Sigmoid colon (tissue), 4 donors: ENCODE measurements around the gene AMACR.

ENCODE experiments used
- CTCF ChIP-seq, 4 experiments: fragments of 450-650 bp in 3 of 4; fragments of 200-600 bp in 1 of 4; IDR thresholded peaks; one replicate each; pipeline ENCODE4 v1.5.1; 2016 to 2019; ENCODE audit warnings: antibody characterized with exemption in 4 of 4, mild to moderate bottlenecking in 3 of 4, moderate library complexity in 2 of 4
- EP300 ChIP-seq, 4 donors: sonication (generic); formaldehyde crosslinking; IDR thresholded peaks; one replicate each; pipeline ENCODE4 v1.6.1; 2017; ENCODE audit warnings: antibody characterized with exemption in 4 of 4
- POLR2A ChIP-seq, 2 donors: fragments of 450-650 bp; IDR thresholded peaks; one replicate each; pipeline ENCODE4 v1.6.1; 2016; ENCODE audit warnings: antibody characterized with exemption in 2 of 2, mild to moderate bottlenecking in 2 of 2, moderate library complexity in 2 of 2
- POLR2AphosphoS5 ChIP-seq, 4 donors: sonication (generic); formaldehyde crosslinking; IDR thresholded peaks; one replicate each; pipeline ENCODE4 v1.6.1; 2017; ENCODE audit warnings: antibody characterized with exemption in 4 of 4

- TF ChIP-seq POLR2AphosphoS5 (IDR thresholded peaks at IDR 0.05) (no peak), CTCF (IDR thresholded peaks at IDR 0.05) (no peak), POLR2A (IDR thresholded peaks at IDR 0.05) (no peak), EP300 (IDR thresholded peaks at IDR 0.05) (no peak)
These were observed 69.4 kb downstream of the AMACR start for GRCh38 chr5:33938507-33938796.
